ENCODE data around the gene RNF111.
"Not testable (repeated sequence)": the region's sequence is repeated elsewhere in the genome, so short reads cannot be mapped to it uniquely, and the experiment has no call there.

Gene RNF111

DNA sequence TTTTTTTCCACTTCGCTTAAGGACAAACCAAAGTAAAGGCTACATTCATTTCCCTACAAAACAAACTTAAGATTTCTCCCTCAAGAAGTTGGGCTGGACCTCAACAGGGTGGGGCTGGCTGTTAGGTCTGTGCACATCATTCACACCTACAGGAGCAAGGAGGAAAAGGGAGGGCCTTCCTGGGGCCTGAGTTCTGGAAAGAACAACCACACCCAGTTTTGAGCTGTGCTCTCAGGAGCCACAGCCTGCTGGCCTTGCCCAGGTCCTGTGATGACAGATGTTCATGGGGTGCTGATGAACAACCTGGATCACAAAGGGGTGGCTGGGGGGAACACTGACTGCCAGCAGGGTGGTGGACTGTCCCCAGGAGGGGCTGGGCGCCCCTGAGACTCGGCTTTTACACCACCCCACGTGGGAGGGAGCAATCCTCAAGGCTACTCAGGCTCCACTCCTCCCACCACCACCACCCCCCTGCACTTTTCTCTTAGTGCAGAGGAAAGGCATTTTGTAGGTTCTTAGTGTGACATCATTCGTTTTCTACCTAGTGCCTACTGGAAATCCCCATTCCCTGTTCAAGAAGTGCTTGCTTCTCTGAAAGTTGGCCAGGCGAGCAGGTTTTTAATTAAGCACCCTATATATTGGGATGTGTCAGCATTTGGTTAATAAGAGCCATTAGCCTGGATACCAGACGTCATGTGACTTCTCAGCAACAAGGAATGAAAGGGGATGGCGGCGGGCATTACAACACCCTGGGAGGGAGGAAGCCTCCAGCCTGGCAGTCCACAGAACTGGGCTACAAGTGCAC is 153.2 kb downstream of the RNF111 start:
- DNase-seq = no peak

DNA sequence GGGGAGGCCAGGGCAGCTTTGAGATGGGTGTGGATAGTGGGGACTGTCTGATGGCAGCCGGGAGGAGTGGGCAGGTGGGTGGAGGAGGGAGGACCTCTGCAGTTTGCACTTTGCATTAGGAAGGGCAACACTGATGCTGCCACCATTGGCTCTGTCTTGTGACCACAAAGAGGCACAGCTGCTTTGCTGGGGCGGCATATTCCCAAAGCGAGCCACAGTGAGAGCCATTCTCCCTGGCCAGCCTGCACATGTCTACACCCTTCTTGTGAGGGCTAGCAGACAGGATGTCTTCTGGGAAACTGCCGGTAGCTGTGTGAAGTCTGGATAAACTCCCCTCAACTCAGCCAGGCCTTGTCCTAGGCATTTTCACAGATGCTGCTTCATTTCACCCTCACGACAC is 155.8 kb downstream of the RNF111 start:
- DNase-seq = no peak

DNA sequence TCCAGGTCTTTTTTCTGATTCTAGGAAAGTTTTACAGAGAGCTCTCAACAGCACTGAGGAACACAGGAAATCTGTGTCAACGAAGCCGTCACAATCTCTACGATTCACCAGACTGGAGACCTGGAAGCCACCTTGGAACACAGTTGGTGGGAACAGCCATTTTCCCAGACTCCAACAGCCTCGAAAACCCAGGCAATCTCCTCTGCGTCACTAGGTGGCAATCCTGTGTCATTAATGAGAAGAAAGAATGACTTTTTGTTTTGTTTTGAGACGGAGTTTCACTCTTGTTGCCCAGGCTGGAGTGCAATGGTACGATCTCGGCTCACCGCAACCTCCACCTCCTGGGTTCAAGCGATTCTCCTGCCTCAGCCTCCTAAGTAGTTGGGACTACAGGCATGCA is 157.1 kb downstream of the RNF111 start:
- not testable (repeated sequence) for DNase-seq

Measured in stimulated activated CD4-positive, alpha-beta T cell treated with anti-CD3 and anti-CD28 coated beads, Interleukin-4, amount 100 ng/mL, for 4 hours (primary cell).